ENCODE results near the gene AS3MT.
A peak's percentile ranks its signal among the peaks of the same experiment; 100 is the strongest.
"Not testable (repeated sequence)": the region's sequence is repeated elsewhere in the genome, so short reads cannot be mapped to it uniquely, and the experiment has no call there.

AS3MT gene

DNA sequence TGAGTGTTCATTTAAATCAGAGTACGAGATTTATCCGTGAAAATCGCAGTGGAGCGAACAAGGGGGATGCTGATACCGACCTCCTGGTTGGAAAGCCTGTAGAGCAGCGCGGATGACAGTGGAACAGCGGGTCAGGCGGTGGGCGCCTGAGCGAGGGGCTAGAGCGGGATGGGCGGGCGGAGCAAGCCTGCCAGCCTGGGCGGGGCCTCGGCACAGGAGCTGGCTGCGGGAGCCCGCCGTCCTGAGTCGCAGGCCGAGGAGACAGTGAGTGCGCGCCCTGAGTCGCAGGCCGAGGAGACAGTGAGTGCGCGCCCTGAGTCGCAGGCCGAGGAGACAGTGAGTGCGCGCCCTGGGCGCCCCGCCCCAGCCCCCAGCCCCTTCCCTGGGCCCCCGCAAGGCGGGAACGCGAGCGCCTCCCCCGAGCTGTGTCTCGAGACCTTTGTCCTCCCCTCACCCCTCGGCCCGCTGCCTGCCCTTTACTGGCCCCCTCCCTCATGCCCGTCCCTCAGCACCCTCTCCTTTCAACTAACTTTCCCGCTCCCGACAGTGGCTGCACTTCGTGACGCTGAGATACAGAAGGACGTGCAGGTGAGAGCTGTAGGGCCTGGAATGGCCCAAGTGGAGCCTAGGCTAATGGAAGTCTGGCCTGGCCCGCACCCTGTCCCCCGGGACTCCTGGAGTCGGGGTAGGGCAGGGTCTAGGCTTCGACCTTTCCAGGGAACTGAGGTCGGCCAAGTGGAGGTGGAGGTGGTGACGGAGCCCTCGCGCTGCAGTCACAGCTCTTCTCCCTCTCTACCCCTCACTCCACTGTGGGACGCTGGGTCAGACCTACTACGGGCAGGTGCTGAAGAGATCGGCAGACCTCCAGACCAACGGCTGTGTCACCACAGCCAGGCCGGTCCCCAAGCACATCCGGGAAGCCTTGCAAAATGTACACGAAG lies at the start of gene AS3MT:
AS3MT (plus strand) TSS at position 213 of the 941 bp plus-strand sequence; CDS start at position 336, 123 bp downstream.
- Mint-ChIP-seq H3K27ac (no peak within 1 kb of the TSS), H3K4me1 (ENCODE audit: low read depth) (peaks cover 7% of the 10 kb centered on the region), H3K36me3 (ENCODE audit: low read depth) (peaks cover 1% of the 10 kb centered on the region), H3K27me3 (ENCODE audit: low read depth) (peaks cover 26% of the 10 kb centered on the region), H3K4me3 (peak within 1 kb of the TSS; percentile 54), H3K9me3 (no peaks in the 10 kb centered on the region)

- H3K27me3 Mint-ChIP-seq (ENCODE audit: low read depth); H3K27ac Mint-ChIP-seq; H3K4me1 Mint-ChIP-seq (ENCODE audit: low read depth); H3K9me3 Mint-ChIP-seq; H3K4me3 Mint-ChIP-seq; H3K36me3 Mint-ChIP-seq (ENCODE audit: low read depth): not testable (repeated sequence)
These were observed 49.3 kb upstream of the AS3MT start for GRCh38 chr10:102820008-102820407.

DNA sequence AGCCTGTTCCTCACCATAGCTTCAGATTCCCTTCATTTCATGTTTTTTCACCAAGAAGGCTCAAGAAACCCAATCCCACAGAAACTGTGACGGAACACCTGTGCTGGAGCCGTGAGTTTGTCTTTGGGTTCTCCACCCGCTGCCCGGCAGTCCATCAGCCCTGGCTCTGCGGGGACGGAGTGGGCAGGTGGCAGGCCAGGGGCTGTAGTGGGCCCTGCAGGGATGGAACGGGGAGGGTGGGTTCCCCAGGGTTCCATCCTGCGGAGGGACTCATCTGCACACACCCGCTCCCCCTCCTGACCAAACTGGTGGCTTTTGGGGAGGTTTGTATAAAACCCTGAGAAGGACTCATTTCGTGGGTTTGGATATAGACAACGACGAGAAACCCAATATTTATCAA lies 47.0 kb upstream of the AS3MT start:
- Mint-ChIP-seq H3K9me3 (no peaks in the 10 kb centered on the region), H3K27ac (no peak overlapping the region), H3K4me1 (ENCODE audit: low read depth) (no peaks in the 10 kb centered on the region), H3K27me3 (ENCODE audit: low read depth) (no peaks in the 10 kb centered on the region), H3K36me3 (ENCODE audit: low read depth) (no peaks in the 10 kb centered on the region), H3K4me3 (no peak overlapping the region)

GRCh38 chr10:102824664-102825063 lies 44.6 kb upstream of the AS3MT start:
- peaks cover 3% of the 10 kb centered on the region for H3K36me3 Mint-ChIP-seq (ENCODE audit: low read depth)
- no peak overlapping the region for H3K27ac Mint-ChIP-seq
- no peak overlapping the region for H3K4me3 Mint-ChIP-seq
- no peaks in the 10 kb centered on the region for H3K4me1 Mint-ChIP-seq (ENCODE audit: low read depth)
- no peaks in the 10 kb centered on the region for H3K27me3 Mint-ChIP-seq (ENCODE audit: low read depth)
- no peaks in the 10 kb centered on the region for H3K9me3 Mint-ChIP-seq

DNA sequence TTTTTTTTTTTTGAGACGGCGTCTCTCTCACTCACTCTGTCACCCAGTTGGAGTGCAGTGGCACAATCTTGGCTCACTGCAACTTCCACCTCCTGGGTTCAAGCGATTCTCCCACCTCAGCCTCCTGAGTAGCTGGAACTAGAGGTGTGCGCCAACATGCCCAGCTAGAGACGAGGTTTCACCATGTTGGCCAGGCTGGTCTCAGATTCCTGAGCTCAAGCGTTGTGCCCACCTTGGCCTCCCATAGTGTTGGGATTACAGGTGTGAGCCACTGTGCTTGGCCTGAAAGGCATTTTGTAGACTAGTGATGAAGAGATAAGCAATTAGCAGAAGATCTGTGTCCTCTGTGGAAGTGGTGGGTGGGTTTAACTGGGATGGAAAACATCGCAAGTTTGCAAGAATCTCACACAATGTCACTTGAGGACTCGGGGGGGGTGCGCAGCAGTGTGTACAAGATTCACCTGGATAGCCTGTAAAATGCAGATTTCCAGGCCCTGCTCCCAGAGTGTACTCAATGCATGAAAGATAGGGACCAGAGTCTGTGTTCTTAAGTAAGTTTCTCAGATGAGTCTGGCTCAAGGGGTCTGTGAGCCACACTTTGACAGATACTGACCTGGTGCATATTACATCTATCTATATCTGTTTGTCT lies 43.0 kb upstream of the AS3MT start:
- H3K4me3 Mint-ChIP-seq = no peak overlapping the region
- no peak overlapping the region for H3K27ac Mint-ChIP-seq
- H3K36me3 Mint-ChIP-seq (ENCODE audit: low read depth) = peaks cover 3% of the 10 kb centered on the region
- no peaks in the 10 kb centered on the region for H3K9me3 Mint-ChIP-seq
- no peaks in the 10 kb centered on the region for H3K4me1 Mint-ChIP-seq (ENCODE audit: low read depth)
- H3K27me3 Mint-ChIP-seq (ENCODE audit: low read depth) = no peaks in the 10 kb centered on the region

GRCh38 chr10:102827597-102827975 lies 41.7 kb upstream of the AS3MT start:
- peaks cover 3% of the 10 kb centered on the region for H3K36me3 Mint-ChIP-seq (ENCODE audit: low read depth)
- H3K4me3 Mint-ChIP-seq = no peak overlapping the region
- H3K27me3 Mint-ChIP-seq (ENCODE audit: low read depth) = no peaks in the 10 kb centered on the region
- H3K4me1 Mint-ChIP-seq (ENCODE audit: low read depth) = no peaks in the 10 kb centered on the region
- no peaks in the 10 kb centered on the region for H3K9me3 Mint-ChIP-seq
- no peak overlapping the region for H3K27ac Mint-ChIP-seq

DNA sequence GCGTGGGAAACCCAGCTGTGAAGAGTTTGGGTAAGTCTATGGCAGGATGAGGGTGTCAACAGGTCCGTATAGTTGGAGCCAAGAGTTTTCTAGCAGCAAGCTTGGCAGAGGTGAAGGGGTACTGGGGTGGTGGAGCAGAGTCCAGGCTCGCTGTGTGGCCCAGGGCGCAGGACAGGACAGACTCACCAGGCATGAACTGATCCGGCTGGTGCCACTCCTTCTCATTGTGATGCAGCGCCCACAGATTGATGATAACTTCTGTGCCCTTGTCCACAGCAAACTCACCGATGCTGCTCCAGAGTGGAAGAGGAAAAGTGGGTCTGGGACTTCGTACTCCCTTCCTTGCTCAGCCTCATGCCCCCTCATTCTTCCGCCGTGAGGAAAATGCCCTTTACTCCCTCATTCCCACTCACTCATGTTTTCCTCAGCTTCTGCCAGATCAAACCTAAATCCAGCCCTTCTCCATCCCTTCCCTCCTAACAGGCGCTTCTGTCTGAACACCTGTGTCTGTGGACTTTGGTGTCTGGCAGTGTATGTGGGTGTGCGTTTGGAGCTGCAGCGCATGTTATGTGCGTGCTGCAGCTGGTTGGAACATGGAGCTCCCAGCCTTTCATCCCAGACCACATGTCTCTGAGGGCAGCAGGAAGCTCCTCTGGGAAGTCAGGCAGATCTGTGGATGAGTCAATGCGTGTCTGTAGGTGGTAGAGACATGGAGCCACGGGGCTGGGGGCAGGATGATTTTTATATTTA lies 37.8 kb upstream of the AS3MT start:
- Mint-ChIP-seq H3K27ac (no peak overlapping the region), H3K4me1 (ENCODE audit: low read depth) (no peaks in the 10 kb centered on the region), H3K36me3 (ENCODE audit: low read depth) (peaks cover 3% of the 10 kb centered on the region), H3K27me3 (ENCODE audit: low read depth) (no peaks in the 10 kb centered on the region), H3K4me3 (no peak overlapping the region), H3K9me3 (no peaks in the 10 kb centered on the region)

GRCh38 chr10:102832248-102832647 lies 37.0 kb upstream of the AS3MT start:
- Mint-ChIP-seq H3K36me3 (ENCODE audit: low read depth) (peaks cover 3% of the 10 kb centered on the region), H3K4me1 (ENCODE audit: low read depth) (no peaks in the 10 kb centered on the region), H3K4me3 (no peak overlapping the region), H3K27ac (no peak overlapping the region), H3K27me3 (ENCODE audit: low read depth) (no peaks in the 10 kb centered on the region), H3K9me3 (no peaks in the 10 kb centered on the region)

DNA sequence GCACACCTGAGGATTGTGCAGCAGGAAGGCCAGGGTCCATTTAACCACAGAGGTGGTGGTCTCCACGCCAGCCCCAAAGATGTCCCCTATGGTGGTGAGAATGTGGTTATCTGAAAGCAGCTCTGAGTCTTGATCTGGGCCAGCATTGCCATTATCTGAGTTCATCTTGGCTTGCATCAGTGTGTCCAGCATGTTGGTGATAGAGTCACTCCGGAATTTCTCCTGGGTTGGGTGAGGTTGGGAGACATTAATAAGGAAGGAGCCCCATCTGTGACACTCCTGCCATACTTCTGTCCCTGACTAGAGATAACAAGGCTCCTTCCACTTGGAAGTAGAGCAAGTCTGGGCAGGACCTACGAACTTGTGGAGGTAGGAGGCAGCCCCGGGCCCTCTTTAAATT lies 36.3 kb upstream of the AS3MT start:
- Mint-ChIP-seq H3K4me3 (no peak overlapping the region), H3K36me3 (ENCODE audit: low read depth) (peaks cover 3% of the 10 kb centered on the region), H3K27me3 (ENCODE audit: low read depth) (peaks cover 4% of the 10 kb centered on the region), H3K9me3 (peaks cover 4% of the 10 kb centered on the region), H3K4me1 (ENCODE audit: low read depth) (no peaks in the 10 kb centered on the region), H3K27ac (no peak overlapping the region)

- H3K27ac Mint-ChIP-seq = no peak overlapping the region
- H3K27me3 Mint-ChIP-seq (ENCODE audit: low read depth) = peaks cover 8% of the 10 kb centered on the region
- no peaks in the 10 kb centered on the region for H3K4me1 Mint-ChIP-seq (ENCODE audit: low read depth)
- peaks cover under 1% of the 10 kb centered on the region for H3K36me3 Mint-ChIP-seq (ENCODE audit: low read depth)
- H3K4me3 Mint-ChIP-seq = no peak overlapping the region
- peaks cover 8% of the 10 kb centered on the region for H3K9me3 Mint-ChIP-seq
These were observed 35.1 kb upstream of the AS3MT start for GRCh38 chr10:102834143-102834542.

DNA sequence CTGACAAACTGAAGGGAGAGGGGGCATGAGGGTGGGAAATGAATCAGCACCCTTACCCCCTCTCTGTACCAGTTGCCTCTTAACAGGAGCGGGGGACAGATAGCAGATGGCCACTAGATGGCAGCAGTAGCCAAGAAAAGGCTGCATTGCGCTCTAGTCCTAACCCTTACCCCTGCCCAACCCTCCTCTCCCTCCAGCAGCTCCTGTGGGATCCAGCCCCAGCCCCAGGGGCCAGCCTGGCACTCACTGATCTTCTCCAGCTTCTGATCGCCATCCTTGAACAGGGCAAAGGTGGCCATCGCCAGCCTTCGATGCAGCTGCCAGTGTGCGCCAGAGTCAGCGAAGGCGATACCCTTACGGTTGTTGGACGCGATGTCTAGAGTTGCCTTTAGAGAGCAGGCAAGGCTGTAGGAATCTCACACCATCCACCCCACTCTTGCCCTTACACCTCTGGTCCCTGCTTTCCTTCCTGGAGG lies 34.2 kb upstream of the AS3MT start:
- peaks cover 11% of the 10 kb centered on the region for H3K27me3 Mint-ChIP-seq (ENCODE audit: low read depth)
- no peaks in the 10 kb centered on the region for H3K36me3 Mint-ChIP-seq (ENCODE audit: low read depth)
- peaks cover 8% of the 10 kb centered on the region for H3K9me3 Mint-ChIP-seq
- no peak overlapping the region for H3K4me3 Mint-ChIP-seq
- no peaks in the 10 kb centered on the region for H3K4me1 Mint-ChIP-seq (ENCODE audit: low read depth)
- H3K27ac Mint-ChIP-seq = no peak overlapping the region

- Mint-ChIP-seq H3K9me3 (peaks cover 8% of the 10 kb centered on the region), H3K27ac (no peak within 1 kb of the TSS), H3K27me3 (ENCODE audit: low read depth) (peaks cover 20% of the 10 kb centered on the region), H3K36me3 (ENCODE audit: low read depth) (no peaks in the 10 kb centered on the region), H3K4me3 (no peak within 1 kb of the TSS), H3K4me1 (ENCODE audit: low read depth) (no peaks in the 10 kb centered on the region)
These were observed 32.0 kb upstream of the AS3MT start, which contains the start of gene CYP17A1 for GRCh38 chr10:102837230-102837721. Gene CYP17A1 (minus strand): TSS chr10:102837413. CDS start chr10:102837361, 52 bp downstream.

DNA sequence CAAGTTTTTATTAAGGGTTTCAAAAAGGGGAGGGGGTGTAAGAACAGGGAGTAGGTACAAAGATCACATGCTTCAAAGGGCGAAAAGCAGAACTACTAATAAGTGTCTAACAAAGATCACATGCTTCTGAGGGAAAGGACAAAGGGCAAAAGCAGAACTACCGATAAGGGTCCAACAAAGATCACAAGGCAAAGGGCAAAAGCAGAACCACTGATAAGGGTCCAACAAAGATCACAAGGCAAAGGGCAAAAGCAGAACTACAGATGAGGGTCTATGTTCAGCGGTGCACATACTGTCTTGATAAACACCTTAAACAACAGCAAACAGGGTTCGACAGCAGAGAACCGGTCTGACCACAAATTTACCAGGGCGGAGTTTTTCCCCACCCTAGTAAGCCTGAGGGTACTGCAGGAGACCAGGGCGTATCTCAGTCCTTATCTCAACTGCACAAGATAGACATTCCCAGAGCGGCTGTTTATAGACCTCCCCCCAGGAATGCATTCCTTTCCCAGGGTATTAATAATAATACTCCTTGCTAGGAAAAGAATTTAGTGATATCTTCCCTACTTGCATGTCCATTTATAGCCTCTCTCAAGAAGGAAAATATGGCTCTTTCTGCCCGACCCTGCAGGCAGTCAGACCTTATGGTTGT lies 30.9 kb upstream of the AS3MT start:
- H3K27ac Mint-ChIP-seq; H3K9me3 Mint-ChIP-seq; H3K36me3 Mint-ChIP-seq (ENCODE audit: low read depth); H3K4me1 Mint-ChIP-seq (ENCODE audit: low read depth); H3K4me3 Mint-ChIP-seq: not testable (repeated sequence)
- peaks cover 23% of the 10 kb centered on the region for H3K27me3 Mint-ChIP-seq (ENCODE audit: low read depth)

GRCh38 chr10:102841827-102842345 lies 27.4 kb upstream of the AS3MT start:
- Mint-ChIP-seq H3K36me3 (ENCODE audit: low read depth) (no peaks in the 10 kb centered on the region), H3K27ac (no peak overlapping the region), H3K27me3 (ENCODE audit: low read depth) (peaks cover 23% of the 10 kb centered on the region), H3K9me3 (peaks cover 8% of the 10 kb centered on the region), H3K4me1 (ENCODE audit: low read depth) (no peaks in the 10 kb centered on the region), H3K4me3 (no peak overlapping the region)
